GM12891 (cell line): Measurements from ENCODE around the gene CDK14.
A peak's percentile ranks its signal among the peaks of the same experiment; 100 is the strongest.

ENCODE experiments used
- POLR2A ChIP-seq: IDR thresholded peaks from 2 replicates; pipeline ENCODE4 v1.6.1; 2011; ENCODE audit warnings: low read depth, low read length, control low read depth
- POLR2AphosphoS5 ChIP-seq: IDR thresholded peaks from 2 replicates; pipeline ENCODE4 v1.6.1; 2011; ENCODE audit warnings: low read depth, low read length, control low read depth
- SPI1 ChIP-seq: IDR thresholded peaks from 2 replicates; pipeline ENCODE4 v1.6.1; 2011; ENCODE audit warnings: low read depth, low read length, control low read depth
- TAF1 ChIP-seq: IDR thresholded peaks from 2 replicates; pipeline ENCODE4 v1.6.1; 2011; ENCODE audit warnings: low read depth, low read length, control low read depth

- TF ChIP-seq TAF1 (no peak), POLR2AphosphoS5 (no peak), POLR2A (no peak), SPI1 (peak; percentile 65)
Measured at GRCh38 chr7:90999989-91000979, 404.2 kb downstream of the CDK14 start.
